Panc1 (cell line): ENCODE measurements around the gene PEX13.

Experiments
- CTCF ChIP-seq: fragments of 450-650 bp; IDR thresholded peaks from 2 replicates; pipeline ENCODE4 v1.5.1; 2017; ENCODE audit warnings: mild to moderate bottlenecking
- REST ChIP-seq, 2 experiments: IDR thresholded peaks; 2 replicates each; pipeline ENCODE4 v1.6.1; 2011 to 2012; ENCODE audit warnings: low read depth in 2 of 2, control low read depth in 1 of 2, low read length in 1 of 2, mild to moderate bottlenecking in 1 of 2, moderate library complexity in 1 of 2; ENCODE audit not compliant: insufficient read depth in 1 of 2
- TCF7L2 ChIP-seq: IDR thresholded peaks from 2 replicates; pipeline ENCODE4 v1.6.1; 2011; ENCODE audit warnings: mild to moderate bottlenecking, low read depth, low read length, inconsistent platforms

GRCh38 chr2:61005736-61006135 lies 11.8 kb upstream of the PEX13 start:
- TF ChIP-seq CTCF, result no peak
- TF ChIP-seq TCF7L2, result no peak
- TF ChIP-seq REST (IDR thresholded peaks at IDR 0.05; ENCODE audit: insufficient read depth in 1 of 2, low read depth in 2 of 2, low read length in 1 of 2), result no peak
